LNCaP clone FGC (cell line): ENCODE measurements around the gene DLD.

ENCODE experiments used
- DNase-seq: peaks from one replicate; pipeline ENCODE4 v3.0.0-alpha.2; 2011; ENCODE audit warnings: low read depth
- H3K4me3 ChIP-seq: 2 replicates; pipeline ENCODE4 v1.5.1; 2011; ENCODE audit warnings: mild to moderate bottlenecking, low read depth, low read length, control low read depth
- TF ChIP-seq, protein P1 (sequence below): IDR thresholded peaks from 2 replicates; pipeline ENCODE4 v1.5.1; 2012; ENCODE audit warnings: mild to moderate bottlenecking; ENCODE audit not compliant: control insufficient read depth, insufficient read depth; ENCODE audit errors: extremely low read depth

The DLD gene

DNA sequence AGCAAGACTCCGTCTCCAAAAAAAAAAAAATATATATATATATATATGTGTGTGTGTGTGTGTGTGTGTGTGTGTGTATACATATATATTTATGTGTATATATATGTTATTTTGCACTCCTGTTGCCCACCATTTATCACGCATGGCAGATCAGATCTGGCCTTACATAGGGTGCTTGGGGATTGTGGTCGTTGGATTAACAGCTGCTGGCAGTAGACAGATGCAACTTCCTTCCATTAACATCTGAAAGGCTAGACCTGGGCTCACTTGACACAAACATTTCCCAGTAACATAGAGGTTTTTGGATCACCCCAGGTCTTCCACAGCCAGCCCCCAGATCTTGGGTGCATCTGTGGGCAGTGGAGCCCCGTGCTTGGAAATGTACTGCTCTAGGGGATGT lies 40.8 kb upstream of the DLD start:
- no peak for DNase-seq
- TF ChIP-seq, protein P1, sequence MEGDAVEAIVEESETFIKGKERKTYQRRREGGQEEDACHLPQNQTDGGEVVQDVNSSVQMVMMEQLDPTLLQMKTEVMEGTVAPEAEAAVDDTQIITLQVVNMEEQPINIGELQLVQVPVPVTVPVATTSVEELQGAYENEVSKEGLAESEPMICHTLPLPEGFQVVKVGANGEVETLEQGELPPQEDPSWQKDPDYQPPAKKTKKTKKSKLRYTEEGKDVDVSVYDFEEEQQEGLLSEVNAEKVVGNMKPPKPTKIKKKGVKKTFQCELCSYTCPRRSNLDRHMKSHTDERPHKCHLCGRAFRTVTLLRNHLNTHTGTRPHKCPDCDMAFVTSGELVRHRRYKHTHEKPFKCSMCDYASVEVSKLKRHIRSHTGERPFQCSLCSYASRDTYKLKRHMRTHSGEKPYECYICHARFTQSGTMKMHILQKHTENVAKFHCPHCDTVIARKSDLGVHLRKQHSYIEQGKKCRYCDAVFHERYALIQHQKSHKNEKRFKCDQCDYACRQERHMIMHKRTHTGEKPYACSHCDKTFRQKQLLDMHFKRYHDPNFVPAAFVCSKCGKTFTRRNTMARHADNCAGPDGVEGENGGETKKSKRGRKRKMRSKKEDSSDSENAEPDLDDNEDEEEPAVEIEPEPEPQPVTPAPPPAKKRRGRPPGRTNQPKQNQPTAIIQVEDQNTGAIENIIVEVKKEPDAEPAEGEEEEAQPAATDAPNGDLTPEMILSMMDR: no peak
- no peak overlapping the region for H3K4me3 ChIP-seq

DNA sequence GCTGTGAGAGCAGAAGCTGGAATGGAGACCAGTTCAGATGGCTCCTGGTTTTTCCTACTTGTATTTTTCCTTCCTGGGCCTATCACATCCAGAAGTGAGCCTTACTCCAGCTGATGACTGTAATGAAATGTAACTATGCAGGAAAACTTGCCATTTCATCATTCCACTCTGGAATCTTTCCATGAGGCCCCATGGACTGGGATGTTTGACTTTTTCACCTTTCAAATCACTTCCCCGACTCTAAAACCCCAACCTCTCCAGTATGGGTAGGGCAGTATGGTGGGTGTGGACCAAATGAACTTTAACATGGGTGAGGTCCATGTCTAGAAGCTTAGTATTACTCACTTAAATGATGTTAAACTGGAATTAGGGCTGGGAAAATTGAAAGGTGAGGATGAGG lies 40.3 kb upstream of the DLD start:
- no peak for DNase-seq
- TF ChIP-seq, protein P1: no peak
- H3K4me3 ChIP-seq: no peak overlapping the region

DNA sequence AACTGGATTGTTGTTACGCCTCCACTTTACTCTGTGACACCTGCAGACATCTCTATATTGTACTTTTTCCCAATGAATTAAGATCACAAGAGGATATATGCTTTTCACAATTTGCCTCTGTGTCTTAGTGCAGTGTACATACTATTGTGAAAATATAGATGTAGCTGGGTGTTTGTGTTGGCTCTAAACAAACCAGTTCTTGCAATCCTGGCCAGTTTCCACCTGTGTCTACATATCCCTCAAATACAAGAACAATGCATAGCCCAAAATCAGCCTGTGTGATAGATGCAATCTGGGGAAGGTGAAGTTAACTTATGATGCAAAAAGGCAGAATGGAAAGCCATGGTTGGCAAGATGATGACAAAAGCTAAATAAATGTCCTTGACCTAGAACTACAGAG lies 36.5 kb upstream of the DLD start:
- DNase-seq: peak; percentile 80
- H3K4me3 ChIP-seq: no peak overlapping the region
- TF ChIP-seq, protein P1: no peak

DNA sequence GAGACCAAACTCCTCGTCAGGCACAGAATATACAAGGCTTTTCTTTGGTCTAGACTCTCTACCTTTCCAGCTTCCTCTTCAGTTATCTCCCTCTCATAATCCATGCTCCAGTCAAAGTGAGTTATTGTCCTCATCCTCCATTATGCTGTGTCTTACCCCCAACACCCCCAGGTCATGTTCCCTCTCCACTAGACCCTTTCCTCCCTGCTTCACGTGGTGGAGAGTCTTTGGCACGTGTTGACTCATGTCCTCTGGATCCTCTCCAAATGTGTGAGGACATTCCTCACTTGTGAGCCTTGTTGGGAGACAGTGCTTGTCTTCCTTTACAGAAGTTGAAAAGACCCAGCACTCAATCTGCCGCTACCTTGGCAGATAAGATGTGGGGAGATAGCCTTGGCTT lies 36.0 kb upstream of the DLD start:
- no peak overlapping the region for H3K4me3 ChIP-seq
- TF ChIP-seq, protein P1: no peak
- no peak for DNase-seq

DNA sequence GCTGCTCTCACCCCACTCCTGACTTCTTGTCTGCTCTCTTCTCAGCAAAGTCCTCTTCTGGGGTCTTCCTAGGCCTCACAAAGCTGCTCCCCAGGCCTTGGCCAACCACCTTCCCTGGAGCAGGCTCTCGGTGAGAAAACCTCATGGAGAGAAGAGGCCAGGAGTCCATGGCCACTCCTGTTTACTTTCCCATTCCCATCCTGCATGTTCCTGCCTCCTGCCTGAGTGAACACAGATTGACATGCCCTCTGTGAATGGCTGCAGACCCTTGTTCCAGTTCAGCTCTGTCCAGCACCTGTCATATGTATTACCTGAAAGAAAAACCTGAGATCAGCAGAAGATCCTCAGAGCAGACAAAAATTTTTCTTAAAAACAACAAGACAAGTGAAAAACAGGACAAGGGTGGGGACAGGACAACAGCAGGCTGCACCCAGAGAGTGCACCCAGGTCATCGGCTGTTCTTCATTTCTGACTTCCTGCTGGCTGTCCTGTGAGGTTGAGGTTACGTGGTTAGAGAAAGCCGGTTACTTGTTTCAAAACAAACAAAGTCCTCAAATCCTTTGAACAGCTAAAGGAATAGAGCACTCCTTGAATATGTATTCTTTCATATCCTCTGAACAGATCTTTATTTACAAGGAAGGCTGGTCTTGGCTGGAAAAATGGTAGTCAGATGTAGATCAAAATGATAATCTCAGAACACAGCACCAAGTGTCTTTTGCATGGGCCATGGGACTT lies 34.0 kb upstream of the DLD start:
- peak; percentile 83 for DNase-seq
- TF ChIP-seq, protein P1: no peak
- no peak overlapping the region for H3K4me3 ChIP-seq

DNA sequence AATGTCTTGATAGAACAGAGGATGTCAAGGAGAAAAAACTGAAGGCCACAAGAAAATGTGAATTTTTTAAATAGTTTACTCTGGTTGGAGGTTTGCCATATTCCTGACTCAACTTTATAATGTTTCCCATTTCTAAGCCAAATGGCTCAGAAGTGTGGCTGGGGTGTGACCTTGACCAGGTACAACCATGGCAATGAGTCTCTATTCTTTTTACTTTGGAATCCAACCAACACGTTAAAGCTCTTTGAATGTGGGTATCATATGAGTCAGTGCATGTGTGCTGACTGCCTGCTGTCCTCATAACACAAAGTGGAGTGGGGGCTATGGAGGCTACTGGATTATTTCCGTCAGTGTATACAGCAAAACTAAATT lies 33.5 kb upstream of the DLD start:
- DNase-seq: no peak
- TF ChIP-seq, protein P1: no peak
- no peak overlapping the region for H3K4me3 ChIP-seq

DNA sequence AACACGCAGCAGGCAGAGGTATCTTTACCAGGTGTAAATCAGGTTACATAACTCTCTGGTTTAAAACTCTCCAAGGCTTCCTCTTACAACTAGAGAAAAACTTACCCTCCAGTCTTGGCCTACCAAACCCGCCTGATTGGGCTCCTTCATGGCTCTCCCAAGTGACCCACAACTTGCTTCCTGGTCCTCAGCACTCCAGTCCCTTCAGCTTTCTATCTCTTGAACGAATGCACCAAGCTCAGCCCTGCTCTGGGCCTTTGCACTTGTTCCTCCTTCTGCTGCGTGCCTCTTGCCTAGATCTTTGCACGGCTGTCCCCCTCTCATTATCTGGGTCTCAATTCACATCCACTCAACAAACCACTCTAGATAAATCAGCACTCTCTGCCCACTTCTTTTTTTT lies 32.7 kb upstream of the DLD start:
- no peak for DNase-seq
- no peak overlapping the region for H3K4me3 ChIP-seq
- TF ChIP-seq, protein P1: no peak
